SJCRH30 (cell line): ENCODE results near the gene SORCS3. TPM values are rescaled to one million over a fixed set of nuclear protein-coding genes. Genes with fewer than 3 reads are reported as not detected.

Experiments used
- DNase-seq, 2 experiments: peaks; one replicate each; pipeline ENCODE4 v3.0.0-alpha.2; 2015 to 2020
- H3K27ac ChIP-seq: fragments of 250-450 bp; sonication (Bioruptor Pico); 2 replicates; pipeline ENCODE4 v1.5.1; 2020; ENCODE audit warnings: mild to moderate bottlenecking, moderate library complexity
- H3K27me3 ChIP-seq: fragments of 250-450 bp; sonication (Bioruptor Pico); 2 replicates; pipeline ENCODE4 v1.5.1; 2020; ENCODE audit warnings: mild to moderate bottlenecking, moderate library complexity
- H3K36me3 ChIP-seq: fragments of 250-450 bp; sonication (Bioruptor Pico); 2 replicates; pipeline ENCODE4 v1.5.1; 2020; ENCODE audit warnings: mild to moderate bottlenecking, moderate library complexity
- H3K4me1 ChIP-seq: fragments of 250-450 bp; sonication (Bioruptor Pico); 2 replicates; pipeline ENCODE4 v1.5.1; 2020; ENCODE audit warnings: mild to moderate bottlenecking, moderate library complexity
- H3K4me3 ChIP-seq: fragments of 250-450 bp; sonication (Bioruptor Pico); 2 replicates; pipeline ENCODE4 v1.5.1; 2020; ENCODE audit warnings: mild to moderate bottlenecking, moderate library complexity
- H3K9me3 ChIP-seq: fragments of 250-450 bp; sonication (Bioruptor Pico); replicated peaks from 2 replicates; pipeline ENCODE4 v1.5.1; 2020; ENCODE audit warnings: mild to moderate bottlenecking, moderate library complexity
- total RNA-seq: library from RNA; depleted of rRNA; stranded (reverse); fragments of >200 nt; shearing (Covaris generic); gene quantifications from 2 replicates; pipeline ENCODE4 v1.2.3, GENCODE V29; 2014

SORCS3 gene
- total RNA-seq, 1 experiment from 2014 or later, result not detected

DNA sequence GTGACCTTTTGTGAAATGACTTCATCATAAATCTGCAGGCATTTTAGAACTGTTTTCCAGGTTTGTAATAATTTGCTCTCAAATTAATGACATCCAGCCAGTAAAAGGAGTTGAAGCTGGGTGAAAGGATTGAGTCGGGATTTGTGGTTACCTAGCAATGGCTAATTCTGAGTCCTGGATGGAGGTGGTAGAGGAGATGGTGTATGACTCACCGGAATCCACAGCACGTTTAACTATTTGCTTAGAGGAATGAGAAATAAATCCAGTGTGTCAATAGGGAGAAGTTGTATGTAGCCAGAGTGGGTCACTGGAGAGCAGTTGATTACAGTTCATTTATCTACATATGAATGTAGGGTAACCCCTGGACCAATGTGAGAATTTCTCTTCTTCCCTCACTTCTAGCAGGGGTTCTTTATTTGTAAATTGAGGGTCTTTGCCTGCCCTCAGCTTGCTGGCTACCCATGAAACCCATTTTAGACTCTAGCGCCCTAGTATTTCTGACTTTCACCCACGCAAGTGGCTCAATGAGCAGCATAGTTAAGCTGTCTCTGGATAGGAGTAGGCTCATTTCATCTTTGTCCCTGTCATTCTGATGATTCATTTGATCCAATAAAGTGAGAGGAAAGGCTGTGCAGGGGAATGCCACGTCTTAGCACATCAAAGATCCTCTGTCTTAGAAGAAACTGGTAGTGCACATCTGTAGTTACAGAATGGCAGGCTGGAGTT, 547.8 kb downstream of the SORCS3 start:
- H3K27me3 ChIP-seq, result no peaks in the 10 kb centered on the region
- no peak overlapping the region for H3K27ac ChIP-seq
- peak; percentile 26 to 52 for DNase-seq
- no peaks in the 10 kb centered on the region for H3K36me3 ChIP-seq
- no peaks in the 10 kb centered on the region for H3K9me3 ChIP-seq
- no peak overlapping the region for H3K4me3 ChIP-seq
- peaks cover 24% of the 10 kb centered on the region for H3K4me1 ChIP-seq

DNA sequence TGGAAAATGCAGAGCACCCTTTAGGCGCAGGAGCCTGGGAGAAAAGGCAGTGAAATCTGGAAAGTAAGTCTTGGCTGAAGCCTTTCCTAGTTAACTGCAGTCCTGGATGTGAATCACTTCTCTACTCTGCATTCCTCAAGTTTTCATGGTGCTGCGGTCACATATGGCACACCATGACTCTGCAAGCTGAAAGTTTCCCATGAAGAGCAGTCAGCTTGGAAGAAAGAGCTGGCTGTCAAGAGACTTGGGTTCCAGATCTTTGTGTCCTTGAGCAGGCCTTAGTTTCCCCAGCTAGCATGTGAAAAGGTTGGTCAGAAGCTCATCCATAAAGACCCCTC, 548.3 kb downstream of the SORCS3 start:
- Histone ChIP-seq H3K27ac (no peak overlapping the region), H3K27me3 (no peaks in the 10 kb centered on the region)
- DNase-seq, result no peak

DNA sequence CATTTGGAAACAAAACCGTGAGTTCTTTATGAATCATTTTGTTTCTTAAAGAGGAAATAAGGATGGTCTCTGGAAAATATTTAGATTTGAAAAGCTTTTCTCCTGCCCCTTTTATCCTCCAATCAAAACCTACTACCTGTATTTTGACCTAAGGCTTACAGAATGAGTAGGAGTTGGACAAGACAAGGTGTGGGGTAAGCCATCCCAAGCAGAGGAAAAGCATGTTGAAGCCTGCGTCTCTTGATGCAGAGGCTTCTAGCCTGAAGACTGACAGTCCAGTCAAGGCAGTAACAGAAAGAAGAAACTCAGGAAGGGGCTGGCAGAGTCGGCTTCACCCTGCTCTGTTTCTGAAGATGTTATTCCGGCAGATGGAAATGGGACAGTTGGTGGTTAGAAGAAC, 551.1 kb downstream of the SORCS3 start:
- Histone ChIP-seq H3K36me3 (no peaks in the 10 kb centered on the region), H3K4me1 (peaks cover 20% of the 10 kb centered on the region), H3K27ac (no peak overlapping the region), H3K9me3 (no peaks in the 10 kb centered on the region), H3K27me3 (no peaks in the 10 kb centered on the region), H3K4me3 (no peak overlapping the region)
- DNase-seq, result no peak

More for the DNA sequence above, 548.3 kb downstream of the SORCS3 start:
- Histone ChIP-seq H3K4me3 (no peak overlapping the region), H3K4me1 (peaks cover 24% of the 10 kb centered on the region), H3K9me3 (no peaks in the 10 kb centered on the region), H3K36me3 (no peaks in the 10 kb centered on the region)

DNA sequence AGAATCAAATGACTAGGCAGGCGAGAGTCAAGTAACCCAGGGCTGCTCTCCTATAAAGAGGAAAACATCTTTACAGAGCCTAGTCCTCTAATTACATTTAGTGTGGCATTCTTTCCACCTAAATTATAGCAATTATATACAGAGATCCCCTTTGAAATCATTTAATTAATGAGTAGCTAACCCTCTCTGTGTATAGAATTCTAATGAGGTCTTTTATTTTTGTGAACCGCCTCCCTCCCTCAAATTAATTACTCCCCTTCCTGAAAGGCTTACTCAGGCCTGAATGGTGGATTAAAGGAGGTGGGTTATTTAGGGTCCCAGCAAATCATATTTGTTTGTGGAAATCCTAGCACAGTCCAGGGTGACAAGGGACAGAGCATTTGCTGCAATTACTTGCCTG, 551.8 kb downstream of the SORCS3 start:
- Histone ChIP-seq H3K4me1 (peaks cover 15% of the 10 kb centered on the region), H3K4me3 (no peak overlapping the region), H3K9me3 (no peaks in the 10 kb centered on the region), H3K27ac (no peak overlapping the region), H3K27me3 (no peaks in the 10 kb centered on the region), H3K36me3 (no peaks in the 10 kb centered on the region)
- DNase-seq, result no peak

DNA sequence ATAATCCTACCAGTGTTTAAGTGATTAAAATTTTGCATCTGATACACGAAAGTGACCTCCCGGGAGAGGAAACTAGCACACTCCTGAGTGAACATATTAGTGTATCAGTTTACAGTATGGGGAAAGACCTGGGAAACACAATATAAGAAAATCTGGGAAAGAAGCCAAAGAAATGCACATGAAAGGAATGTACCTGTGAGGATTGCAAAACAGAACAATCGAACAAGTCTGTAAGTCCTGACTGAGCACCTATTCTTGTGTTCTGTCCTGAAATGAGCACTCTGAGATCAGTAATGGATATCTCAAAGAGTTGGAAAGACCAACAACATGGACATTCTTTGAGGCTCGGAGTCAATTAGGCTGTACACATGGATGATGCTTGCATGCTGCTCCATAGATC, 554.7 kb downstream of the SORCS3 start:
- H3K27me3 ChIP-seq, result no peaks in the 10 kb centered on the region
- H3K9me3 ChIP-seq, result no peaks in the 10 kb centered on the region
- H3K27ac ChIP-seq, result no peak overlapping the region
- H3K4me3 ChIP-seq, result no peak overlapping the region
- H3K4me1 ChIP-seq, result no peaks in the 10 kb centered on the region
- H3K36me3 ChIP-seq, result no peaks in the 10 kb centered on the region
- no peak for DNase-seq

DNA sequence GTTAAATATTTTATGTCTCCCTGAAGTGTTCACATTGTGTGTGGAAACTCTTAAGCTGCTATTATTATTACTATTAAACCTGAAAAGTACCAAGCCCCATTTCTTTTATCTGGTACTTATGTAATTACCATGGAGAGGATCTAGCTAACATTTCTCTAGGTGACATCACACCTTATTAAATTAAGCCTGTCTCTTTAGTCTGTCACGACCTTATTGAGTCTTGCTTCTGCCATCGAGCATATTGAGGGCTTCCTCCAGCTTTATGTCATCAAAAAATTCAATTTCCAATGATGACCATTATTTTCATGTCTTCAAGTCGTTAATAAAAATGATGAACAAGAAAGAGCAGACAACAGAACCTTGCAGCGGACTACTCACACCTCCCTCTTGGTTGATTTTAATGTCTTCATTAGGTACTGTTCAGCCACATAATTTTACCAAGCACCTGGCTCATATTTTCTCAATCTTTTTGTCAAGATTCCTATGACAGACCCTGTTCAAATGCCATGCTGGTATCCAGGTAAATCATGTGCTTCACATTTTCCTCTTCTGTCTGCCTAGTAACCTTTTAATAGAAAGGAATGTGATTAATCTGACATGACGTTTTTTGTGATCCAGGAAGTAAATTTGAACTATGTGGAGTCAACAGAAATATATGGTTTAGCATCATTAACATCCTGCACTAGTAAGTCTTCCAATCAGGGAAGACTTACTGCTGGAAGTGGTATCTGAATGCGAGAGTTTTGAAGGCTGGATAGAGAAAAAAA, 556.7 kb downstream of the SORCS3 start:
- no peak for DNase-seq

DNA sequence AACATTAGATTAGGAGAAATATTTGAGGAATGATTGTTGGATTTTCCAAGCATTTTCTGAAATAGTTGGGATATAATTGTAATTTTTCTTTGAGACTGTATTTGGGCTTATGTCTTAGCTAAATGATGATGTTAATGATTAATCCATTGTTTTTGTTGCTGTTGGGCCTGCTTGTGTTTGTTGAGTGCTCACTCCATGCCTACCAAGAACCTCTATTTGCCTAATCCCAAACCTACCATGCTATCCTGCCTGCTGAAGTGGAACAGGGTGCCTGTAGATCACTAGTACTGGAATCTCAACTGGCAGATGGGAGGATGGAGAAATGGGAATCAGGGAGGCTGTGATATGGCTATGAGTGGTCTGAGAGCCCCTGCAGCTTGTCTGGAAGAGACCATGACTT, 565.5 kb downstream of the SORCS3 start:
- DNase-seq, result no peak
- Histone ChIP-seq H3K27ac (no peak overlapping the region), H3K4me3 (no peak overlapping the region), H3K9me3 (no peaks in the 10 kb centered on the region), H3K36me3 (no peaks in the 10 kb centered on the region), H3K4me1 (no peaks in the 10 kb centered on the region), H3K27me3 (no peaks in the 10 kb centered on the region)

More for the DNA sequence above, 556.7 kb downstream of the SORCS3 start:
- H3K9me3 ChIP-seq, result no peaks in the 10 kb centered on the region
- H3K27ac ChIP-seq, result no peak overlapping the region
- no peaks in the 10 kb centered on the region for H3K4me1 ChIP-seq
- H3K36me3 ChIP-seq, result no peaks in the 10 kb centered on the region
- H3K4me3 ChIP-seq, result no peak overlapping the region
- H3K27me3 ChIP-seq, result no peaks in the 10 kb centered on the region

DNA sequence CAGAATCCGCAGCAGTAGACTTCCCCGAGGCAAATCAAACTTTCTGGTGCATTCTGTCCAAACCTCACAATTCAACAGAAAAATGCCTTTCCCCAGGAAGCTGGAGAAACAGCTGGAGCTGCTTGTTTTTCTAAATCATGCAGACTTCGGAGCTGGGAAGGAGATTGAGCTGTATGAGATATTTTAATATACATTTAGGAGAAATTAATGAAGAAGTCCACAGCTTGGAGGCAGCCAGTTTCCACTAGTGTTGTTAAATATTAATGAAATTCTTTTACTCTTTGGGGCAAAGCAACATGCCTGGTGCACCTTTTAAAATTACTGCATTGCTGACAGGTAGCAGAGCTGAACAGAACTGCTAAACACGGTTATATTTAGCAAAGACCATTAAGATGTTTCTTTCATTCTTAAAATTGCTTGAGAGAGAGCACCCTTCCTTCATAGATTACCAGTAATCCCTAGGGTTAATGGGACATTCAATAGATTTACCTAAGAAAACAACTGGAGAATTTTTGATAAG, 566.4 kb downstream of the SORCS3 start:
- no peak overlapping the region for H3K4me3 ChIP-seq
- H3K9me3 ChIP-seq, result no peaks in the 10 kb centered on the region
- H3K36me3 ChIP-seq, result no peaks in the 10 kb centered on the region
- H3K4me1 ChIP-seq, result no peaks in the 10 kb centered on the region
- no peak overlapping the region for H3K27ac ChIP-seq
- no peak for DNase-seq
- no peaks in the 10 kb centered on the region for H3K27me3 ChIP-seq

DNA sequence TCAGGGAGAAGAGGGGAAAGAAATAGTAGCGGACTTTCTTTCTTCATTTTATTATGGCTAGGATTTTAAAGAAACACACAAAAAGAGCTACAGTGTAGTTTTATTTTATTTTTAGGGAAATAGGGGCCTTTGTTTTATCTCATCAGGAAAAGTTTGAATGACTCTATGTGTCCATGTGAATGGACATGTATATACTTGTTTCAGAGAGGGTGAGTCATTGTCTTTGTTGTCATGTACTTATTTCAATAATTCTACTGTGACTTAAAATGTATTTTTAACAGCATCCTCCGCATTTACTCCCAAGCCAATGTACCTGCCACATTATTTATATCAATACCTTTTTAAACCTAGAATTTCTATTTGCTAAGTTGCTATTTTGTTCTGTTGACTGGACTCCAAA, 569.5 kb downstream of the SORCS3 start:
- Histone ChIP-seq H3K36me3 (no peaks in the 10 kb centered on the region), H3K4me3 (no peak overlapping the region), H3K27me3 (no peaks in the 10 kb centered on the region), H3K9me3 (no peaks in the 10 kb centered on the region), H3K4me1 (no peaks in the 10 kb centered on the region), H3K27ac (no peak overlapping the region)
- no peak for DNase-seq

DNA sequence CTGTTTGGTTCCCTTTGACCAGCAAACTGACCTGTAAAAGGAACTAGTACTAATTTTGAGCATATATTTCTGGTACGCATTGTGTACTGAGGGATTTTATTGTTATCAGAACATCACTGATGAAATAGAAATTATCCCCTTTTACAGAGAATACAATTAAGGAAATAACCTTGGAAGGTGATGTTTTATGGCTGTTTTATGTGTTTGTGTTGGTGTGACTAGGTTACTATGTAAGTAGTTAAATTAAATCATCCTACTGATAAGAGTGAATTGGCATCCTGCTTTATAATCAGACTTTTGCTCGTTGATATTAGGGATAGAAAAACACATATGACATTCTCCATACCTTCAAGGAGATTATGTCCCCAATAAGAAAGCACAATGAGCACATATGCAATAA, 596.6 kb downstream of the SORCS3 start:
- Histone ChIP-seq H3K36me3 (no peaks in the 10 kb centered on the region), H3K27ac (no peak overlapping the region), H3K4me1 (no peaks in the 10 kb centered on the region), H3K4me3 (no peak overlapping the region), H3K9me3 (no peaks in the 10 kb centered on the region), H3K27me3 (no peaks in the 10 kb centered on the region)
- DNase-seq, result no peak

DNA sequence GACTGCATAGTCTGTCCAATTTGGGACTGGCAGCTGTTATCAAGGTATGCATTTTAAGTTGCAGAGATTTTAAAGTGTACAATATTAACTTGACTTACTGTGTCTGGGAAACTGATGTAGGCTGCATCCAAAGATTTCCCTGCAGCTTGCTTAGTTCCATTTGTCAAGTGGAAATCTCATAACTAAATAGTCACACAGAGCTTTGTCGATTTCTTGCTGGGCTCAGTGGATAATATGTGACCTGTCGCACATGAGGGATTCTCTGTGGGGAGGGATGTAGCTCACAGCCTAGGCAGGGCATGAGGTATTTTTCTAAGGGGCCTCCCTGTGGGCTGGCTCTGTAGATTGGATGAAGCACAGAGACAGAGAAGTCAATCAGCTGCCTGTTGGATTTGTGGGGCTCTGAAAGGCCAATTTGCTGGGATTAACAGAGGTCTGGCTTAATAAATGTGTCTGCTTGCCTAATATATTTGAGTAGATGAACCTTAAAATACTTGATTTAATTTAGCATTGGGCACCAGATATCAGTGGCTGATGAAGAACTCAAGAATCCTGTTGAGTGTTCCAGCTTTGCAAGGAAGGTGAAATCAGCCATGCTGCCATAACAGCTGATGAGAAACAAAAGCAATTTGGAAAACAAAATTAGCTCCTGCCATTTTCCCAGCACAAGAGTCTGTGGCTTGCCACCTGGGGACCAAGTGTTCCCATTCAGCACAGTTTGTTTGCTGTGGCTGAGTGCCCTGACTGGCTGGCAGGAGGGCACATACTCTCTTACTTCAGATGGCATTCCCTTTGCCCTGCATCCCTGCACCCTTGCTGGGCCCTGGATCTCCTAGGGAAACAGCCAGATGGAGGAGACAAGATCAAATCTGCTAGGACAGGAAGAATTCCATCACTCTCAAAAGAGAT, 598.5 kb downstream of the SORCS3 start:
- Histone ChIP-seq H3K27me3 (no peaks in the 10 kb centered on the region), H3K36me3 (no peaks in the 10 kb centered on the region), H3K4me3 (no peak overlapping the region), H3K27ac (no peak overlapping the region), H3K9me3 (no peaks in the 10 kb centered on the region), H3K4me1 (no peaks in the 10 kb centered on the region)
- no peak for DNase-seq

DNA sequence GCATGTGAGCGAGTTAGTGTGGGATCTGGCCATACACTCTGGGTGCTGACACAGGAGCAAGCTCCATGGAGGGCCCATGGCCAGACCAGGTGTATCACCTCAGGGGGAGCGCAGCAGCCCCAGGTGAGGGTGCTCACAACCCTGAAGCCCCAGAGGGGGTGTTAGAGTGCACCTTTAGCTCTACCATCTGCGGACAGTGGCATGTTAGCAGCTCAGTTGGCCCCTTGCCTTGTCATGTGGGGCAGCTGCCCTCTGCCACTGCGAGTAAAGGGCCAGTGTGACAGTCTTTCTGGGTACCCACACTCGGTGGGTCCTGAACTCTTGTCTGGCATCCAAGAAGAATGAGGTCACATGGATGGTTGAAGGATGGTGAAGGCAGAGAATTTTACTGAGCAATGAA, 600.2 kb downstream of the SORCS3 start:
- Histone ChIP-seq H3K36me3 (no peaks in the 10 kb centered on the region), H3K4me1 (no peaks in the 10 kb centered on the region), H3K9me3 (no peaks in the 10 kb centered on the region), H3K4me3 (no peak overlapping the region), H3K27me3 (no peaks in the 10 kb centered on the region), H3K27ac (no peak overlapping the region)
- no peak for DNase-seq

DNA sequence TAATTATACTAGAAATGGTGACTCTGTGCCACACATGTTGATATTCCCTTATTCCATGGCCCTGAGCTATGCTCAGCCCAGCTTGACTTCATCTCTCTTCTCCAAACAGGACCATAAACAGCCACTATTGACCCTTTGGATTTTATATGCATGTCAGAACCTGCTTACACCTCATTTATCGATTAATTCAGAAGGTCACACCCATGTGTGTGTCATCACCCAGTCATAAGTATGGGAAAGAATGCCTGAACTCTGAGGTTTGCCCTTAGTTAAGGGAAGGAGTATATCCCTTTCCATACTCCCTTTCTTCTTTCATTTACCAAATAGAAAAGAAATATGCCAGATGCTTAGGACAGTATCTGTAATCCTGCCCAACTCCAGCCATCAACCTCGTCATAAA, 602.3 kb downstream of the SORCS3 start:
- H3K27me3 ChIP-seq, result no peaks in the 10 kb centered on the region
- no peak overlapping the region for H3K27ac ChIP-seq
- H3K4me1 ChIP-seq, result no peaks in the 10 kb centered on the region
- H3K4me3 ChIP-seq, result no peak overlapping the region
- no peak for DNase-seq
- H3K9me3 ChIP-seq, result no peaks in the 10 kb centered on the region
- H3K36me3 ChIP-seq, result no peaks in the 10 kb centered on the region

DNA sequence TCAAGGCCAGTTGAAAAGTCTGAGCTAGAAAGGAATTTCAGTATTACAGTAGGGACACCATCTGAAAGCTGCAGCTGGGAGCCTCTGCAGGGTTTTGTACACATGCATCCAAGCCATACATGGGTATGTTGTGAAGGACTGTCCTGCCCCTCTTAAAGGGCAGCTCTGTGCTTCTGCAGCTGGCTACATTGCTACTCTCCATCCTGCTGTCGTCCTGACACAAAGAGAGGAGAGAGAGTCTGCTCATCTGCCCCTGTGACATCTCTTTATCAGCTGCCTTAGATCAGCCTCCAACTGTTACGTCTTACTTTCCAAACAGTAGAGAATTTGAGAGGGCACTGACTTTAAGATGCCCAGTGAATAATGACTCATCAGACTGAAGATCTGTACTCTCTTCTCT, 602.7 kb downstream of the SORCS3 start:
- no peaks in the 10 kb centered on the region for H3K4me1 ChIP-seq
- no peak overlapping the region for H3K4me3 ChIP-seq
- H3K27ac ChIP-seq, result no peak overlapping the region
- H3K36me3 ChIP-seq, result no peaks in the 10 kb centered on the region
- DNase-seq, result no peak
- no peaks in the 10 kb centered on the region for H3K9me3 ChIP-seq
- H3K27me3 ChIP-seq, result no peaks in the 10 kb centered on the region
